ENCODE data around the gene FGD2. TPM values are rescaled to one million over a fixed set of nuclear protein-coding genes. Genes with fewer than 3 reads are reported as not detected.
A peak's percentile ranks its signal among the peaks of the same experiment; 100 is the strongest.

The FGD2 gene
- total RNA-seq, 4 donors from 2014 or later = 2.4 to 13.6 (median 4.6) TPM

GRCh38 chr6:37007340-37008043 lies 2.0 kb downstream of the FGD2 start:
- no peak for DNase-seq (ENCODE audit: low spot score in 2 of 2)
- H3K4me3 ChIP-seq = peak overlapping the region; percentile 35
- H3K36me3 ChIP-seq = no peaks in the 10 kb centered on the region
- no peak for TF ChIP-seq POLR2A (IDR thresholded peaks at IDR 0.05)
- no peak for TF ChIP-seq POLR2AphosphoS5 (IDR thresholded peaks at IDR 0.05)
- no peak for TF ChIP-seq CTCF (IDR thresholded peaks at IDR 0.05)
- no peak for TF ChIP-seq EP300 (IDR thresholded peaks at IDR 0.05)
- H3K9me3 ChIP-seq = no peaks in the 10 kb centered on the region
- WGBS = 81% methylated on average over 6 of the region's 12 CpGs
- peaks cover 18% of the 10 kb centered on the region for H3K4me1 ChIP-seq
- H3K27me3 ChIP-seq = no peaks in the 10 kb centered on the region
- peak overlapping the region; percentile 37 for H3K27ac ChIP-seq

- DNase-seq (ENCODE audit: low spot score in 2 of 2) = no peak
- H3K4me1 ChIP-seq = peaks cover 18% of the 10 kb centered on the region
- no peaks in the 10 kb centered on the region for H3K27me3 ChIP-seq
- H3K9me3 ChIP-seq = no peaks in the 10 kb centered on the region
- WGBS = 91% methylated on average over 15 of the region's 15 CpGs
- peak overlapping the region; percentile 13 for H3K4me3 ChIP-seq
- H3K27ac ChIP-seq = peak overlapping the region; percentile 48
- TF ChIP-seq POLR2AphosphoS5 (IDR thresholded peaks at IDR 0.05) (no peak), CTCF (IDR thresholded peaks at IDR 0.05) (no peak), POLR2A (IDR thresholded peaks at IDR 0.05) (no peak), EP300 (IDR thresholded peaks at IDR 0.05) (no peak)
- H3K36me3 ChIP-seq = no peaks in the 10 kb centered on the region
Measured at GRCh38 chr6:37008484-37009465, 3.3 kb downstream of the FGD2 start.

- Histone ChIP-seq H3K27ac (no peak overlapping the region), H3K27me3 (no peaks in the 10 kb centered on the region), H3K36me3 (no peaks in the 10 kb centered on the region), H3K4me1 (peaks cover 18% of the 10 kb centered on the region), H3K4me3 (no peak overlapping the region), H3K9me3 (no peaks in the 10 kb centered on the region)
- 89% methylated on average over 8 of the region's 10 CpGs for WGBS
- TF ChIP-seq POLR2AphosphoS5 (IDR thresholded peaks at IDR 0.05) (no peak), EP300 (IDR thresholded peaks at IDR 0.05) (no peak), CTCF (IDR thresholded peaks at IDR 0.05) (no peak), POLR2A (IDR thresholded peaks at IDR 0.05) (no peak)
- DNase-seq (ENCODE audit: low spot score in 2 of 2) = no peak
Measured at GRCh38 chr6:37010402-37010892, 5.0 kb downstream of the FGD2 start.

GRCh38 chr6:37011656-37012378 lies 6.4 kb downstream of the FGD2 start:
- no peak overlapping the region for H3K4me3 ChIP-seq
- H3K9me3 ChIP-seq = no peaks in the 10 kb centered on the region
- peaks cover 7% of the 10 kb centered on the region for H3K4me1 ChIP-seq
- no peak overlapping the region for H3K27ac ChIP-seq
- no peak for DNase-seq (ENCODE audit: low spot score in 2 of 2)
- TF ChIP-seq POLR2A (IDR thresholded peaks at IDR 0.05) = no peak
- no peak for TF ChIP-seq EP300 (IDR thresholded peaks at IDR 0.05)
- no peak for TF ChIP-seq POLR2AphosphoS5 (IDR thresholded peaks at IDR 0.05)
- 74% methylated on average over 9 of the region's 11 CpGs for WGBS
- H3K36me3 ChIP-seq = no peaks in the 10 kb centered on the region
- H3K27me3 ChIP-seq = no peaks in the 10 kb centered on the region
